HCT116 (cell line): ENCODE measurements around the gene RAX. TPM values are rescaled to one million over a fixed set of nuclear protein-coding genes. Genes with fewer than 3 reads are reported as not detected.

Experiments used
- ATAC-seq: fragments of 200-7000 bp; cut with Tn5 transposase; 2 replicates; pipeline ENCODE4 v1.9.1; 2020; ENCODE audit warnings: mild to moderate bottlenecking, moderate library complexity
- BruUV-seq: library from RNA; stranded (reverse); fragments of 400-500 nt; replicated peaks from 2 replicates; lab custom pipeline; 2021; lab: Mats Ljungman, UMichigan
- CTCF ChIA-PET: fragments of 300-600 bp; sonication (Branson Sonifier 250); formaldehyde crosslinking; loops from one replicate; lab custom pipeline; 2021; ENCODE audit warnings: antibody characterized with exemption; lab: Charles Lee
- POLR2A ChIA-PET: fragments of 300-600, 350-600 bp; sonication (Branson Sonifier 250); formaldehyde crosslinking; loops from one replicate; lab custom pipeline; 2021; ENCODE audit warnings: antibody characterized with exemption; lab: Charles Lee
- RAD21 ChIA-PET, 2 experiments: fragments of 300-600 bp; sonication (Branson Sonifier 250); formaldehyde crosslinking; loops; one replicate each; lab custom pipeline; 2023; ENCODE audit warnings: low total read pairs in 2 of 2; ENCODE audit not compliant: uncharacterized antibody in 2 of 2, unreplicated experiment in 2 of 2, low non-redundant PET in 1 of 2; lab: Charles Lee
- DNase-seq: peaks from one replicate; pipeline ENCODE4 v3.0.0-alpha.2; 2010; ENCODE audit warnings: low read depth, low spot score
- H2AFZ ChIP-seq: fragments of 200-600 bp; shearing (Covaris generic), sonication (generic); 2 replicates; pipeline ENCODE4 v1.6.1; 2017; ENCODE audit warnings: low read depth, mixed run types, mixed read lengths, antibody characterized with exemption, low read length; ENCODE audit not compliant: poor library complexity, severe bottlenecking
- H3K27ac ChIP-seq: 2 replicates; pipeline ENCODE4 v1.5.1; 2012; ENCODE audit warnings: low read depth, low read length
- H3K27me3 ChIP-seq: fragments of 200-600 bp; sonication (generic); 2 replicates; pipeline ENCODE4 v1.6.1; 2016; ENCODE audit warnings: mixed run types, low read length, mixed read lengths; ENCODE audit not compliant: insufficient read depth
- H3K36me3 ChIP-seq, 2 experiments: fragments of 200-500 bp in 1 of 2; fragments of 200-600 bp in 1 of 2; sonication (Bioruptor generic) in 1 of 2; sonication (generic) in 1 of 2; 2 replicates each; pipeline versions ENCODE4 v1.5.1 to v1.6.1; 2014 to 2016; ENCODE audit warnings: low read length in 2 of 2, inconsistent platforms in 1 of 2, mixed read lengths in 1 of 2, mixed run types in 1 of 2; ENCODE audit not compliant: insufficient read depth in 2 of 2, control insufficient read depth in 1 of 2
- H3K4me1 ChIP-seq, 2 experiments: fragments of 200-600 bp in 1 of 2; sonication (generic) in 1 of 2; 2 replicates each; pipeline versions ENCODE4 v1.5.1 to v1.6.1; 2012 to 2017; ENCODE audit warnings: low read length in 2 of 2, inconsistent platforms in 1 of 2, mild to moderate bottlenecking in 1 of 2, mixed read lengths in 1 of 2, mixed run types in 1 of 2, moderate library complexity in 1 of 2; ENCODE audit not compliant: insufficient read depth in 2 of 2, control insufficient read depth in 1 of 2
- H3K4me2 ChIP-seq: fragments of 200-600 bp; sonication (generic); 2 replicates; pipeline ENCODE4 v1.6.1; 2017; ENCODE audit warnings: mixed run types, low read length, mixed read lengths
- H3K4me3 ChIP-seq, 2 experiments: fragments of 200-600 bp in 1 of 2; sonication (generic) in 1 of 2; replicated peaks in 1 of 2; 2 replicates each; pipeline ENCODE4 v1.5.1; 2011 to 2016; ENCODE audit warnings: low read length in 2 of 2, control low read depth in 1 of 2, low read depth in 1 of 2, mild to moderate bottlenecking in 1 of 2, mixed read lengths in 1 of 2, mixed run types in 1 of 2
- H3K79me2 ChIP-seq: fragments of 200-600 bp; sonication (generic); 2 replicates; pipeline ENCODE4 v1.6.1; 2017; ENCODE audit warnings: mild to moderate bottlenecking, mixed run types, low read length, moderate library complexity, mixed read lengths; ENCODE audit not compliant: insufficient read depth
- H3K9ac ChIP-seq: fragments of 200-600 bp; sonication (generic); 2 replicates; pipeline ENCODE4 v1.6.1; 2016; ENCODE audit warnings: low read length, mixed read lengths
- H3K9me2 ChIP-seq: fragments of 200-600 bp; sonication (generic), shearing (Covaris generic); 2 replicates; pipeline ENCODE4 v1.6.1; 2017; ENCODE audit warnings: mixed run types, mild to moderate bottlenecking, moderate library complexity; ENCODE audit not compliant: insufficient read depth
- H3K9me3 ChIP-seq, 2 experiments: fragments of 200-500 bp in 1 of 2; fragments of 200-600 bp in 1 of 2; sonication (Bioruptor generic) in 1 of 2; sonication (generic) in 1 of 2; 2 replicates each; pipeline ENCODE4 v1.6.1; 2014 to 2017; ENCODE audit warnings: low read length in 2 of 2, mixed read lengths in 2 of 2, inconsistent platforms in 1 of 2, low read depth in 1 of 2, mild to moderate bottlenecking in 1 of 2, mixed run types in 1 of 2, moderate library complexity in 1 of 2; ENCODE audit not compliant: control insufficient read depth in 1 of 2, insufficient read depth in 1 of 2
- H4K20me1 ChIP-seq: fragments of 200-600 bp; sonication (generic), shearing (Covaris generic); 2 replicates; pipeline ENCODE4 v1.6.1; 2017; ENCODE audit warnings: mixed run types, mild to moderate bottlenecking, moderate library complexity; ENCODE audit not compliant: insufficient read depth
- FOSL1 ChIP-seq: IDR thresholded peaks from 2 replicates; pipeline ENCODE4 v1.6.1; 2012; ENCODE audit warnings: low read depth
- RAD21 ChIP-seq: IDR thresholded peaks from 2 replicates; pipeline ENCODE4 v1.6.1; 2012; ENCODE audit warnings: low read depth, mild to moderate bottlenecking
- SP1 ChIP-seq: IDR thresholded peaks from 2 replicates; pipeline ENCODE4 v1.6.1; 2012; ENCODE audit warnings: low read depth
- intact Hi-C: fragments of 100-400 bp; cut with micrococcal nuclease; formaldehyde crosslinking; loops from 2 replicates; pipeline ENCODE4 v1.10.0; 2022
- total RNA-seq: library from RNA; stranded (reverse); gene quantifications from one replicate; pipeline ENCODE4 v1.2.1, GENCODE V29; 2021; ENCODE audit not compliant: unreplicated experiment
- TF ChIP-seq, protein P1 (sequence below), 3 experiments: fragments of 200-600 bp in 1 of 3; sonication (generic) in 1 of 3; IDR thresholded peaks in 2 of 3; conservative IDR thresholded peaks in 1 of 3; 2 replicates each; pipeline ENCODE4 v1.5.1; 2012 to 2017; ENCODE audit warnings: low read depth in 2 of 3, low read length in 2 of 3, antibody characterized with exemption in 1 of 3, borderline replicate concordance in 1 of 3, control low read depth in 1 of 3, mild to moderate bottlenecking in 1 of 3, mixed read lengths in 1 of 3, mixed run types in 1 of 3, moderate library complexity in 1 of 3; ENCODE audit not compliant: insufficient read depth in 1 of 3
- TF ChIP-seq, protein P2 (sequence below): IDR thresholded peaks from 2 replicates; pipeline ENCODE4 v1.6.1; 2012
- TF ChIP-seq, protein P3 (sequence below): IDR thresholded peaks from 2 replicates; pipeline ENCODE4 v1.6.1; 2012; ENCODE audit warnings: low read depth
- TF ChIP-seq, protein P4 (sequence below): IDR thresholded peaks from 2 replicates; pipeline ENCODE4 v1.6.1; 2012

RAX gene
- total RNA-seq, 1 experiment from 2014 or later: not detected

DNA sequence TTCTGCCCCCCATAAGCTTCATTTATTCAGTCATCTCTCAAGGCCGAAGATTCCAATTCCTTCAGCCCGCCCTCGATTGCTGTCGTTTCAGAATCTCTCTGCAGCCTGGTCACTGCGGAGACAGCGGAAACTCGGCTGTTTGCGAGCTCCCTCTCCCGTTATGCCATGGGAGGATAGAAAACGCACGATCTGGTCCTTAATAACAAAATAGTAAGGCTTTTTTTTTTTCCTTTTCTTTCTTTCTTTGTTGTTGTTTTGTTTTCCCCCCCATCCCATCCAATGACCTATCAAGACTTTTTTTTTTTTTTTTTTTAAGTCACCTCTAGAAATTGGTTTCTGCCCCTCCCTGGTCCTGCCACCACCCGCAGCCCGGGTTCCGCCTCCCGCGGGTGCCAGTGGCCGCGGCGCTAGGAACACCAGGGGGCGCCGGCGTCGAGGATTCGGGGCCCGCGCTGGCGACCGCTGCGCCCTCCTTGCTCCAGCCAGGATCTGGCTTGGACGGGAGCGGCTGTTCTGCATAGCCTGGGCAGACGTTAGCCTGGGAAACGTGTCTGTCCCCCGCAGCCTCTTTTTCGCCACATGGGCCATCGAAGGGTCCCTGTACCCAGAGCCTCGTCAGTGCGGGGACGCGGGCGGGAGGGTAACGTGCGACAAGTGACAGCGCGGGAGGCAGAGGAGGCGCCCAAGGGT is 35.1 kb upstream of the RAX start:
- CTCF ChIA-PET: interaction anchor here (0.7 to 4.5 kb wide), 11 partner anchors 10 to 540 kb away, joined by 3 to 110 read pairs (median 3); no protein-coding TSS in a partner anchor
- no peaks in the 10 kb centered on the region for H3K36me3 ChIP-seq
- TF ChIP-seq, protein P1, sequence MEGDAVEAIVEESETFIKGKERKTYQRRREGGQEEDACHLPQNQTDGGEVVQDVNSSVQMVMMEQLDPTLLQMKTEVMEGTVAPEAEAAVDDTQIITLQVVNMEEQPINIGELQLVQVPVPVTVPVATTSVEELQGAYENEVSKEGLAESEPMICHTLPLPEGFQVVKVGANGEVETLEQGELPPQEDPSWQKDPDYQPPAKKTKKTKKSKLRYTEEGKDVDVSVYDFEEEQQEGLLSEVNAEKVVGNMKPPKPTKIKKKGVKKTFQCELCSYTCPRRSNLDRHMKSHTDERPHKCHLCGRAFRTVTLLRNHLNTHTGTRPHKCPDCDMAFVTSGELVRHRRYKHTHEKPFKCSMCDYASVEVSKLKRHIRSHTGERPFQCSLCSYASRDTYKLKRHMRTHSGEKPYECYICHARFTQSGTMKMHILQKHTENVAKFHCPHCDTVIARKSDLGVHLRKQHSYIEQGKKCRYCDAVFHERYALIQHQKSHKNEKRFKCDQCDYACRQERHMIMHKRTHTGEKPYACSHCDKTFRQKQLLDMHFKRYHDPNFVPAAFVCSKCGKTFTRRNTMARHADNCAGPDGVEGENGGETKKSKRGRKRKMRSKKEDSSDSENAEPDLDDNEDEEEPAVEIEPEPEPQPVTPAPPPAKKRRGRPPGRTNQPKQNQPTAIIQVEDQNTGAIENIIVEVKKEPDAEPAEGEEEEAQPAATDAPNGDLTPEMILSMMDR (IDR thresholded peaks at IDR 0.05 in 2 of 3, conservative IDR thresholded peaks at IDR 0.05 in 1 of 3; ENCODE audit: borderline replicate concordance in 1 of 3, insufficient read depth in 1 of 3, low read depth in 2 of 3, low read length in 2 of 3): peak; percentile 80 to 97 (median 88)
- TF ChIP-seq RAD21 (peak; percentile 86), SP1 (no peak)
- TF ChIP-seq, protein P2, sequence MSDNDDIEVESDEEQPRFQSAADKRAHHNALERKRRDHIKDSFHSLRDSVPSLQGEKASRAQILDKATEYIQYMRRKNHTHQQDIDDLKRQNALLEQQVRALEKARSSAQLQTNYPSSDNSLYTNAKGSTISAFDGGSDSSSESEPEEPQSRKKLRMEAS: peak; percentile 42; the same call in 1 of the 2 replicates
- no peak overlapping the region for H3K9ac ChIP-seq
- DNase-seq (peak; percentile 43), ATAC-seq (peak; percentile 96)
- no peaks in the 10 kb centered on the region for H3K79me2 ChIP-seq
- no peaks in the 10 kb centered on the region for H3K27me3 ChIP-seq
- H3K4me3 ChIP-seq: peak overlapping the region; percentile 40 to 54
- no peaks in the 10 kb centered on the region for H4K20me1 ChIP-seq
- peak overlapping the region; percentile 93 for H2AFZ ChIP-seq
- H3K4me2 ChIP-seq: peak overlapping the region; percentile 92
- intact Hi-C loops: loop anchor here (1.0 to 2.0 kb wide), 2 partner anchors 59 to 94 kb away; no protein-coding TSS in a partner anchor
- no peaks in the 10 kb centered on the region for H3K9me3 ChIP-seq
- no peaks in the 10 kb centered on the region for H3K9me2 ChIP-seq
- H3K4me1 ChIP-seq: peaks cover 0 to 22% of the 10 kb centered on the region in 2 experiments; a peak in 3 of 4 replicates
- H3K27ac ChIP-seq: no peak overlapping the region
- POLR2A ChIA-PET: no interaction called here
- no TSS peak for BruUV-seq
- RAD21 ChIA-PET: interaction anchor here (0.7 to 3.1 kb wide), 4 partner anchors 11 to 94 kb away, joined by 4 to 27 read pairs (median 14); no protein-coding TSS in a partner anchor

DNA sequence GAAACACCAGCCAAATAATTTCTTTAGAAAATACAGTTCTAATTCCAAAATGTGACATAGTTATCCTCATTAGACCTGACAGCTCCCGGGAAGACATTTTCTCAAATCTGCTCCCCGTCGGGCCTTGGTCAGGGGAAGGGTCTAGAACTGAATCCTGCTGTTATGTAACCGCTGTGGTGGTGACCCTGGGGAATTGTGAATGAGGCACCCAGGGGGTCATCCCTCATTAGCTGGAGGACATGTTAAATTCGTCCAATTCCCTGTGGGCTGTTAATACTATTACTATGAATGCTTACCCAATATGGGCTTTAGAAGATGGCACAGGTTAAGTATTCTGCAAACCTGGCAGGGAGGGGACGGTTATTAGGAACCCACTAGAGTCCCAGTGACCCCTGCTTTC is 33.4 kb upstream of the RAX start:
- no TSS peak for BruUV-seq
- POLR2A ChIA-PET: no interaction called here
- H3K4me3 ChIP-seq: no peak overlapping the region
- no peaks in the 10 kb centered on the region for H3K36me3 ChIP-seq
- H3K27ac ChIP-seq: no peak overlapping the region
- DNase-seq (no peak), ATAC-seq (no peak)
- no peaks in the 10 kb centered on the region for H3K27me3 ChIP-seq
- no peaks in the 10 kb centered on the region for H4K20me1 ChIP-seq
- H3K4me2 ChIP-seq: no peak overlapping the region
- no peaks in the 10 kb centered on the region for H3K9me2 ChIP-seq
- H3K79me2 ChIP-seq: no peaks in the 10 kb centered on the region
- no peak overlapping the region for H3K9ac ChIP-seq
- CTCF ChIA-PET: no interaction called here
- H3K4me1 ChIP-seq: peaks cover 0 to 18% of the 10 kb centered on the region in 2 experiments; a peak in 3 of 4 replicates
- H2AFZ ChIP-seq: no peak overlapping the region
- RAD21 ChIA-PET: no interaction called here
- H3K9me3 ChIP-seq: no peaks in the 10 kb centered on the region
- intact Hi-C loops: no loop called here
- TF ChIP-seq, protein P3, sequence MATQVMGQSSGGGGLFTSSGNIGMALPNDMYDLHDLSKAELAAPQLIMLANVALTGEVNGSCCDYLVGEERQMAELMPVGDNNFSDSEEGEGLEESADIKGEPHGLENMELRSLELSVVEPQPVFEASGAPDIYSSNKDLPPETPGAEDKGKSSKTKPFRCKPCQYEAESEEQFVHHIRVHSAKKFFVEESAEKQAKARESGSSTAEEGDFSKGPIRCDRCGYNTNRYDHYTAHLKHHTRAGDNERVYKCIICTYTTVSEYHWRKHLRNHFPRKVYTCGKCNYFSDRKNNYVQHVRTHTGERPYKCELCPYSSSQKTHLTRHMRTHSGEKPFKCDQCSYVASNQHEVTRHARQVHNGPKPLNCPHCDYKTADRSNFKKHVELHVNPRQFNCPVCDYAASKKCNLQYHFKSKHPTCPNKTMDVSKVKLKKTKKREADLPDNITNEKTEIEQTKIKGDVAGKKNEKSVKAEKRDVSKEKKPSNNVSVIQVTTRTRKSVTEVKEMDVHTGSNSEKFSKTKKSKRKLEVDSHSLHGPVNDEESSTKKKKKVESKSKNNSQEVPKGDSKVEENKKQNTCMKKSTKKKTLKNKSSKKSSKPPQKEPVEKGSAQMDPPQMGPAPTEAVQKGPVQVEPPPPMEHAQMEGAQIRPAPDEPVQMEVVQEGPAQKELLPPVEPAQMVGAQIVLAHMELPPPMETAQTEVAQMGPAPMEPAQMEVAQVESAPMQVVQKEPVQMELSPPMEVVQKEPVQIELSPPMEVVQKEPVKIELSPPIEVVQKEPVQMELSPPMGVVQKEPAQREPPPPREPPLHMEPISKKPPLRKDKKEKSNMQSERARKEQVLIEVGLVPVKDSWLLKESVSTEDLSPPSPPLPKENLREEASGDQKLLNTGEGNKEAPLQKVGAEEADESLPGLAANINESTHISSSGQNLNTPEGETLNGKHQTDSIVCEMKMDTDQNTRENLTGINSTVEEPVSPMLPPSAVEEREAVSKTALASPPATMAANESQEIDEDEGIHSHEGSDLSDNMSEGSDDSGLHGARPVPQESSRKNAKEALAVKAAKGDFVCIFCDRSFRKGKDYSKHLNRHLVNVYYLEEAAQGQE: no peak
- TF ChIP-seq, protein P4, sequence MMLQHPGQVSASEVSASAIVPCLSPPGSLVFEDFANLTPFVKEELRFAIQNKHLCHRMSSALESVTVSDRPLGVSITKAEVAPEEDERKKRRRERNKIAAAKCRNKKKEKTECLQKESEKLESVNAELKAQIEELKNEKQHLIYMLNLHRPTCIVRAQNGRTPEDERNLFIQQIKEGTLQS: no peak
- TF ChIP-seq FOSL1: no peak
- TF ChIP-seq, protein P2: no peak
- TF ChIP-seq, protein P1 (IDR thresholded peaks at IDR 0.05 in 2 of 3, conservative IDR thresholded peaks at IDR 0.05 in 1 of 3; ENCODE audit: borderline replicate concordance in 1 of 3, insufficient read depth in 1 of 3, low read depth in 2 of 3, low read length in 2 of 3): no peak
